ENCODE data around the gene SLC35F1. TPM values are rescaled to one million over a fixed set of nuclear protein-coding genes. Genes with fewer than 3 reads are reported as not detected.

The SLC35F1 gene
- total RNA-seq, 4 donors from 2014 or later, result 5.4 to 8.1 (median 6.5) TPM

GRCh38 chr6:118335325-118335816 lies 428.3 kb downstream of the SLC35F1 start:
- 74% methylated on average over 1 of the region's 1 CpG for WGBS
- H3K4me3 ChIP-seq, result no peak overlapping the region
- no peaks in the 10 kb centered on the region for H3K36me3 ChIP-seq
- peaks cover 0 to 23% (median 14%) of the 10 kb centered on the region in 4 donors for H3K4me1 ChIP-seq
- no peaks in the 10 kb centered on the region for H3K9me3 ChIP-seq
- intact Hi-C loops (cut with DNase I), result no loop called here
- H3K27me3 ChIP-seq, result no peaks in the 10 kb centered on the region
- no peak for DNase-seq (ENCODE audit: extremely low spot score)
- peak overlapping the region; percentile 53 to 72 (median 62) for H3K27ac ChIP-seq (replicated peaks in 1 of 4)
- TF ChIP-seq POLR2AphosphoS5 (IDR thresholded peaks at IDR 0.05), result peak in 1 of 2 donors; percentile 7
- TF ChIP-seq POLR2A (IDR thresholded peaks at IDR 0.05; ENCODE audit: low read depth), result no peak
- no peak for TF ChIP-seq CTCF (IDR thresholded peaks at IDR 0.05)
- no peak for TF ChIP-seq EP300 (IDR thresholded peaks at IDR 0.05)

GRCh38 chr6:118344014-118344670 lies 437.1 kb downstream of the SLC35F1 start:
- no peak for DNase-seq (ENCODE audit: extremely low spot score)
- Histone ChIP-seq H3K4me1 (peaks cover 0 to 10% (median under 1%) of the 10 kb centered on the region in 4 donors), H3K36me3 (no peaks in the 10 kb centered on the region), H3K4me3 (no peak overlapping the region), H3K27ac (replicated peaks in 1 of 4) (no peak overlapping the region), H3K27me3 (no peaks in the 10 kb centered on the region), H3K9me3 (peaks cover 0 to 5% (median 0%) of the 10 kb centered on the region in 4 donors)
- intact Hi-C loops (cut with DNase I), result no loop called here
- WGBS, result 84% methylated on average over 6 of the region's 6 CpGs
- no peak for TF ChIP-seq POLR2AphosphoS5 (IDR thresholded peaks at IDR 0.05)
- no peak for TF ChIP-seq CTCF (IDR thresholded peaks at IDR 0.05)
- no peak for TF ChIP-seq EP300 (IDR thresholded peaks at IDR 0.05)
- no peak for TF ChIP-seq POLR2A (IDR thresholded peaks at IDR 0.05; ENCODE audit: low read depth)

- Histone ChIP-seq H3K4me1 (peaks cover 3 to 46% (median 32%) of the 10 kb centered on the region in 4 donors), H3K27me3 (no peaks in the 10 kb centered on the region), H3K27ac (replicated peaks in 1 of 4) (peak overlapping the region; percentile 40 to 60 (median 51)), H3K9me3 (no peaks in the 10 kb centered on the region), H3K36me3 (no peaks in the 10 kb centered on the region), H3K4me3 (no peak overlapping the region)
- WGBS, result 46% methylated on average over 5 of the region's 5 CpGs
- DNase-seq (ENCODE audit: extremely low spot score), result no peak
- intact Hi-C loops (cut with DNase I), result no loop called here
- no peak for TF ChIP-seq POLR2A (IDR thresholded peaks at IDR 0.05; ENCODE audit: low read depth)
- TF ChIP-seq POLR2AphosphoS5 (IDR thresholded peaks at IDR 0.05), result no peak
- TF ChIP-seq CTCF (IDR thresholded peaks at IDR 0.05), result no peak
- no peak for TF ChIP-seq EP300 (IDR thresholded peaks at IDR 0.05)
Measured at GRCh38 chr6:118350881-118351430, 443.9 kb downstream of the SLC35F1 start.

- 92% methylated on average over 2 of the region's 2 CpGs for WGBS
- Histone ChIP-seq H3K27me3 (no peaks in the 10 kb centered on the region), H3K4me1 (peaks cover 3 to 47% (median 35%) of the 10 kb centered on the region in 4 donors), H3K36me3 (no peaks in the 10 kb centered on the region), H3K27ac (replicated peaks in 1 of 4) (no peak overlapping the region), H3K4me3 (no peak overlapping the region), H3K9me3 (no peaks in the 10 kb centered on the region)
- no peak for DNase-seq (ENCODE audit: extremely low spot score)
- TF ChIP-seq EP300 (IDR thresholded peaks at IDR 0.05) (no peak), POLR2AphosphoS5 (IDR thresholded peaks at IDR 0.05) (no peak)
- intact Hi-C loops (cut with DNase I), result no loop called here
Measured at GRCh38 chr6:118353564-118353963, 446.5 kb downstream of the SLC35F1 start.

- no peak for DNase-seq (ENCODE audit: extremely low spot score)
- H3K4me3 ChIP-seq, result no peak overlapping the region
- no peaks in the 10 kb centered on the region for H3K27me3 ChIP-seq
- intact Hi-C loops (cut with DNase I), result no loop called here
- H3K4me1 ChIP-seq, result peaks cover 3 to 43% (median 29%) of the 10 kb centered on the region in 4 donors
- WGBS, result 83% methylated on average over 2 of the region's 2 CpGs
- H3K27ac ChIP-seq (replicated peaks in 1 of 4), result no peak overlapping the region
- no peak for TF ChIP-seq CTCF (IDR thresholded peaks at IDR 0.05)
- no peak for TF ChIP-seq POLR2AphosphoS5 (IDR thresholded peaks at IDR 0.05)
- TF ChIP-seq EP300 (IDR thresholded peaks at IDR 0.05), result no peak
- no peak for TF ChIP-seq POLR2A (IDR thresholded peaks at IDR 0.05; ENCODE audit: low read depth)
- H3K9me3 ChIP-seq, result no peaks in the 10 kb centered on the region
- no peaks in the 10 kb centered on the region for H3K36me3 ChIP-seq
Measured at GRCh38 chr6:118354641-118355040, 447.6 kb downstream of the SLC35F1 start.

Data from esophagus muscularis mucosa (tissue), 4 donors.